Measurements from ENCODE around the gene ZNF511. TPM values are rescaled to one million over a fixed set of nuclear protein-coding genes. Genes with fewer than 3 reads are reported as not detected.
A peak's percentile ranks its signal among the peaks of the same experiment; 100 is the strongest.

Gene ZNF511
- total and polyA plus RNA-seq, 2 of the 4 experiments (the other 2 are of a cell fraction): 13.6 to 32.6 TPM

- TF ChIP-seq USF2 (IDR thresholded peaks at IDR 0.05; ENCODE audit: low read depth, low read length): no peak
These were observed 28.1 kb downstream of the ZNF511 start, which contains the start of gene CALY (continued) for GRCh38 chr10:133336577-133337369.

GRCh38 chr10:133337370-133337725 lies 28.6 kb downstream of the ZNF511 start:
- H4K8ac ChIP-seq (ENCODE audit: low read depth in 2 of 2, low read length in 2 of 2): no peak overlapping the region
- CTCF ChIA-PET: no interaction called here
- no peak overlapping the region for H3K4ac ChIP-seq (ENCODE audit: low read depth, low read length)

More at GRCh38 chr10:133337370-133337725, 28.6 kb downstream of the ZNF511 start:
- Histone ChIP-seq H3K9me3 (ENCODE audit: control insufficient read depth, insufficient read depth, low read length) (no peaks in the 10 kb centered on the region; the same call in 1 of the 2 replicates), H4K20me1 (ENCODE audit: insufficient read depth, low read length) (no peaks in the 10 kb centered on the region), H3K23ac (ENCODE audit: low read depth, low read length) (no peak overlapping the region), H3K36me3 (ENCODE audit: control insufficient read depth, insufficient read depth, low read length) (no peaks in the 10 kb centered on the region), H4K91ac (ENCODE audit: insufficient read depth, low read depth, low read length) (no peak overlapping the region), H3K9ac (ENCODE audit: low read depth, low read length) (no peak overlapping the region), H3K27me3 (ENCODE audit: control insufficient read depth, insufficient read depth, low read length) (peaks cover 46% of the 10 kb centered on the region), H2BK15ac (ENCODE audit: low read depth, low read length) (no peak overlapping the region), H2AFZ (replicated peaks; ENCODE audit: low read length, poor library complexity) (no peak overlapping the region), H3K4me3 (ENCODE audit: insufficient read depth, low read depth, low read length) (no peak overlapping the region), H2AK9ac (replicated peaks; ENCODE audit: low read depth, low read length, poor library complexity) (no peak overlapping the region), H3K56ac (ENCODE audit: extremely low read depth, insufficient read depth, low read length) (no peak overlapping the region), H2BK20ac (ENCODE audit: low read depth, low read length) (no peak overlapping the region), H4K5ac (ENCODE audit: low read depth, low read length) (no peak overlapping the region), H3K4me2 (ENCODE audit: low read depth, low read length) (no peak overlapping the region), H3K27ac (ENCODE audit: insufficient read depth, low read length) (no peak overlapping the region), H2AK5ac (ENCODE audit: low read depth, low read length) (no peak overlapping the region), H3K14ac (replicated peaks; ENCODE audit: low read depth, low read length) (no peak overlapping the region), H2BK5ac (ENCODE audit: low read depth, low read length, poor library complexity, severe bottlenecking) (peak overlapping the region; percentile 67), H3K4me1 (ENCODE audit: control insufficient read depth, insufficient read depth, low read length) (peaks cover 3% of the 10 kb centered on the region; the same call in 1 of the 2 replicates), H3K18ac (ENCODE audit: low read depth, low read length) (no peak overlapping the region), H2BK120ac (ENCODE audit: low read depth, low read length) (no peak overlapping the region), H3K9me1 (ENCODE audit: insufficient read depth, low read length) (no peaks in the 10 kb centered on the region), H3K79me1 (ENCODE audit: low read depth in 1 of 2, low read length in 2 of 2) (no peaks in the 10 kb centered on the region)
- intact Hi-C loops (cut with micrococcal nuclease) (no loop called here), dilution Hi-C loops (cut with HindIII; ENCODE audit: low sequenced_read_pairs, unreplicated experiment) (no loop called here), in situ Hi-C loops (cut with MboI; ENCODE audit: low sequenced_read_pairs) (no loop called here)
- WGBS, 2 experiments (ENCODE audit: extremely low coverage in 2 of 2, insufficient read length in 1 of 2): 86% methylated on average over 3 of the region's 3 CpGs; no CpG with 5 or more reads in 1 of the 2 experiments
- POLR2A ChIA-PET (ENCODE audit: unreplicated experiment): no interaction called here
- no peak for DNase-seq
- TF ChIP-seq MXI1 (IDR thresholded peaks at IDR 0.05; ENCODE audit: borderline replicate concordance, low read depth, low read length) (no peak), CHD1 (IDR thresholded peaks at IDR 0.05; ENCODE audit: low read depth, low read length) (no peak), FOS (IDR thresholded peaks at IDR 0.05; ENCODE audit: low read depth, low read length) (no peak), ELK1 (IDR thresholded peaks at IDR 0.05; ENCODE audit: borderline replicate concordance, low read depth, low read length) (no peak), NFE2L2 (IDR thresholded peaks at IDR 0.05; ENCODE audit: low read depth, low read length) (no peak), CTCF (conservative IDR thresholded peaks at IDR 0.05; ENCODE audit: low read depth, low read length) (no peak)
- no peak for ATAC-seq (ENCODE audit: low read depth)
- BruUV-seq (replicated peaks): no TSS peak
